ENCODE data around the gene HS3ST3B1.

- TF ChIP-seq POLR2AphosphoS5 (IDR thresholded peaks at IDR 0.05; ENCODE audit: low read depth, low read length) (no peak), REST (IDR thresholded peaks at IDR 0.05; ENCODE audit: insufficient read depth in 1 of 2, low read depth in 2 of 2, low read length in 1 of 2) (no peak), CTCF (IDR thresholded peaks at IDR 0.05) (no peak)
Observed at GRCh38 chr17:14395255-14395654, 94.4 kb downstream of the HS3ST3B1 start.

Data from Panc1 (cell line).